Stomach (tissue), 9 donors: ENCODE results near the gene SDR9C7. TPM values are rescaled to one million over a fixed set of nuclear protein-coding genes. Genes with fewer than 3 reads are reported as not detected.
"Not testable (repeated sequence)": the region's sequence is repeated elsewhere in the genome, so short reads cannot be mapped to it uniquely, and the experiment has no call there.

ENCODE experiments used
- DNase-seq, 2 donors: peaks; one replicate each; pipeline versions ENCODE4 v3.0.0 to v3.0.0-alpha.2; 2013 to 2019
- H3K27ac ChIP-seq, 5 donors: fragments of 200-600 bp in 4 of 5; sonication (generic) in 4 of 5; one replicate each; pipeline ENCODE4 v1.5.1; 2013 to 2019; ENCODE audit warnings: mild to moderate bottlenecking in 1 of 5, moderate library complexity in 1 of 5
- H3K27me3 ChIP-seq, 3 donors: fragments of 200-600 bp; sonication (generic); one replicate each; pipeline ENCODE4 v1.5.1; 2017 to 2019; ENCODE audit warnings: mixed run types in 1 of 3
- H3K36me3 ChIP-seq, 4 donors: fragments of 200-600 bp; sonication (generic); 1 replicate in 3 of 4; 2 replicates in 1 of 4; pipeline ENCODE4 v1.5.1; 2016 to 2019
- H3K4me1 ChIP-seq, 4 donors: fragments of 200-600 bp; sonication (generic); one replicate each; pipeline ENCODE4 v1.5.1; 2016 to 2019
- H3K4me3 ChIP-seq, 4 donors: fragments of 200-600 bp; sonication (generic) in 3 of 4; one replicate each; pipeline ENCODE4 v1.5.1; 2016 to 2019; ENCODE audit warnings: mild to moderate bottlenecking in 1 of 4
- H3K9me3 ChIP-seq, 4 donors: fragments of 200-600 bp; sonication (generic); one replicate each; pipeline ENCODE4 v1.5.1; 2016 to 2019
- CTCF ChIP-seq, 7 experiments: fragments of 450-650 bp in 4 of 7; fragments of 200-600 bp in 3 of 7; sonication (generic) in 3 of 7; IDR thresholded peaks; one replicate each; pipeline ENCODE4 v1.5.1; 2016 to 2019; ENCODE audit warnings: antibody characterized with exemption in 7 of 7, control low read depth in 2 of 7, mild to moderate bottlenecking in 1 of 7
- EP300 ChIP-seq: sonication (generic); formaldehyde crosslinking; IDR thresholded peaks from one replicate; pipeline ENCODE4 v1.6.1; 2017; ENCODE audit warnings: antibody characterized with exemption
- POLR2A ChIP-seq, 4 donors: fragments of 450-650 bp; IDR thresholded peaks; one replicate each; pipeline ENCODE4 v1.6.1; 2016; ENCODE audit warnings: antibody characterized with exemption in 4 of 4, control low read depth in 2 of 4, mild to moderate bottlenecking in 1 of 4, moderate library complexity in 1 of 4
- POLR2AphosphoS5 ChIP-seq, 3 donors: sonication (generic); formaldehyde crosslinking; IDR thresholded peaks; one replicate each; pipeline ENCODE4 v1.6.1; 2016; ENCODE audit warnings: antibody characterized with exemption in 3 of 3
- WGBS, 5 donors: extraction: QIAGEN DNeasy Blood & Tissue Kit in 3 of 5; methylation state at CpG; one replicate each; pipeline versions ENCODE4 v1.1.5 to v1.1.7; 2013 to 2018; 5-methylcytosine and 5-hydroxymethylcytosine counted together
- intact Hi-C: fragments of 100-400 bp; cut with DNase I; formaldehyde crosslinking; loops from one replicate; pipeline ENCODE4 v1.15.1; 2023; ENCODE audit warnings: low total_unique reads
- polyA plus RNA-seq, 3 donors: library from polyadenylated mRNA; stranded (reverse); fragments of 200-250 nt; gene quantifications; one replicate each; pipeline ENCODE4 v1.2.3, GENCODE V29; 2013
- total RNA-seq, 5 donors: library from RNA; depleted of rRNA; stranded (reverse); fragments of >200 nt; gene quantifications; one replicate each; pipeline versions ENCODE4 v1.1.0 to v1.2.3, GENCODE V29; 2014 to 2016
- donor health status: healthy with polysubstance abuse.
- donor health status: Bipolar disorder and iron deficiency.
- donor health status: healthy.

SDR9C7 gene
- total and polyA plus RNA-seq, 8 donors = 0.50 TPM; not detected in 7

GRCh38 chr12:56884421-56884820 lies 49.8 kb downstream of the SDR9C7 start:
- TF ChIP-seq POLR2A (IDR thresholded peaks at IDR 0.05) = no peak
- WGBS, 5 donors = 31 to 33% (median 32%) methylated on average over 1 of the region's 1 CpG
- intact Hi-C loops = no loop called here
- no peak overlapping the region for H3K4me3 ChIP-seq
- no peaks in the 10 kb centered on the region for H3K4me1 ChIP-seq
- no peak for DNase-seq
- H3K27ac ChIP-seq = no peak overlapping the region
- H3K27me3 ChIP-seq = no peaks in the 10 kb centered on the region
- H3K36me3 ChIP-seq = no peaks in the 10 kb centered on the region
- H3K9me3 ChIP-seq = peaks cover 0 to 41% (median 20%) of the 10 kb centered on the region in 4 donors

DNA sequence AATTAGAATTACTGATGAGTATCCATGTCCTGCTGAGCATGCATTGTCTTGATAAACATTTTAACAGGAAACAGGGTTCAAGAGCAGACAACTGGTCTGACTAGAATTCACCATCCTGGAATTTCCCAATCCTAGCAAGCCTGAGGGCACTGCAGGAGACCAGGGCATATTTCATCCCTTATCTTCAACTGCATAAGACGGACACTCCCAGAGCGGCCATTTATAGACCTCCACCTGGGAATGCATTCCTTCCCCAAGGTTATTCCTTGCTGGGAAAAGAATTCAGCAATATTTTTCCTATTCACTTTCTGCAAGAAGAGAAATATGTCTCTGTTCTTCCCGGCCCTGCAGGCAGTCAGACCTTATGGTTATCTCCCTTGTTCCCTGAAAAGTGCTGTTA lies 51.8 kb downstream of the SDR9C7 start:
- DNase-seq, intact Hi-C loops, H3K4me3 ChIP-seq, H3K27ac ChIP-seq, H3K27me3 ChIP-seq, H3K4me1 ChIP-seq, H3K36me3 ChIP-seq: not testable (repeated sequence)
- H3K9me3 ChIP-seq = peaks cover 0 to 41% (median 20%) of the 10 kb centered on the region in 4 donors
- WGBS, 5 donors = 84 to 96% (median 89%) methylated on average over 3 of the region's 3 CpGs

GRCh38 chr12:56880125-56880992 lies 53.8 kb downstream of the SDR9C7 start:
- TF ChIP-seq CTCF (IDR thresholded peaks at IDR 0.05) (no peak), POLR2AphosphoS5 (IDR thresholded peaks at IDR 0.05) (no peak), EP300 (no peak), POLR2A (IDR thresholded peaks at IDR 0.05) (no peak)
- Histone ChIP-seq H3K9me3 (peaks cover 0 to 26% (median 13%) of the 10 kb centered on the region in 4 donors), H3K27me3 (no peaks in the 10 kb centered on the region), H3K4me3 (no peak overlapping the region), H3K27ac (no peak overlapping the region), H3K4me1 (no peaks in the 10 kb centered on the region), H3K36me3 (no peaks in the 10 kb centered on the region)
- intact Hi-C loops = no loop called here
- WGBS, 5 donors = 33 to 55% (median 47%) methylated on average over 1 of the region's 1 CpG; no CpG with 5 or more reads in 1 of the 5 donors
- no peak for DNase-seq

DNA sequence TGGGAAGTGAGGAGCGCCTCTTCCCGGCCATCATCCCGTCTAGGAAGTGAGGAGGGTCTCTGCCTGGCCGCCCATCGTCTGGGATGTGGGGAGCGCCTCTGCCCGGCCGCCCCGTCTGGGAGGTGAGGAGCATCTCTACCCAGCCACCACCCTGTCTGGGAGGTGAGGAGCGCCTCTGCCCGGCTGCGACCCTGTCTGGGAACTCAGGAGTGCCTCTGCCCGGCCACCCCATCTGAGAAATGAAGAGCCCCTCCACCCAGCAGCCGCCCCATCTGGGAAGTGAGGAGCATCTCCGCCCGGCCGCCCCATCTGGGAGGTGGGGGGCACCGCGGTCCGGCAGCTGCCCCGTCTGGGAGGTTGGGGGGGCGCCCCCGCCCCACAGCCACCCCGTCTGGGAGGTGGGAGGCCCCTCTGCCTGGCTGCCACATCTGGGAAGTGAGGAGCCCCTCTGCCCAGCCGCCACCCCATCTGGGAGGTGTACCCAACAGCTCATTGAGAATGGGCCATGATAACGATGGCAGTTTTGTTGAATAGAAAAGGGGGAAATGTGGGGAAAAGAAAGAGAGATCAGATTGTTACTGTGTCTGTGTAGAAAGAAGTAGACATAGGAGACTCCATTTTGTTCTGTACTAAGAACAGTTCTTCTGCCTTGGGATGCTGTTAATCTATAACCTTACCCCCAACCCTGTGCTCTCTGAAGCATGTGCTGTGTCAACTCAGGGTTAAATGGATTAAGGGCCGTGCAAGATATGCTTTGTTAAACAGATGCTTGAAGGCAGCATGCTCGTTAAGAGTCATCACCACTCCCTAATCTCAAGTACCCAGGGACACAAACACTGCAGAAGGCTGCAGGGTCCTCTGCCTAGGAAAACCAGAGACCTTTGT lies 54.7 kb downstream of the SDR9C7 start:
- H3K27ac ChIP-seq, H3K4me1 ChIP-seq, H3K4me3 ChIP-seq, H3K27me3 ChIP-seq, DNase-seq, intact Hi-C loops, H3K36me3 ChIP-seq: not testable (repeated sequence)
- peaks cover 0 to 26% (median 13%) of the 10 kb centered on the region in 4 donors for H3K9me3 ChIP-seq
- 66 to 89% (median 85%) methylated on average over 7 to 28 of the region's 28 CpGs for WGBS, 5 donors

DNA sequence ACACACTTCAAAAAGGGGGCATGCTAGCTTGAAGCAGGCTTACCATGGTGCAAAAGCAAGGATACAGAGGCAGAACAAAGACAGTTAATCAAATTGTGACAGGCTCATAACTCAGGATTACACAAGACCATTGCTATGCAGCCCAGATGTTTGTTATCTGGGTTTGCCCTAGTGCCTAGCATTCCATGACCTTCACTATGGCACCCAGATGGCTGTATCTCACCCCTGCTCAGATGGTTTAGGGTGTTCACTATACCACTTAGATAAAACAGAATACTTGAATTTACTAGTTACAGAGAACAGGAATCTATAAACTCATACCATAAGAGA lies 56.2 kb downstream of the SDR9C7 start:
- H3K4me3 ChIP-seq = no peak overlapping the region
- TF ChIP-seq POLR2A (IDR thresholded peaks at IDR 0.05) (no peak), POLR2AphosphoS5 (IDR thresholded peaks at IDR 0.05) (no peak)
- intact Hi-C loops = no loop called here
- no peaks in the 10 kb centered on the region for H3K27me3 ChIP-seq
- peaks cover 0 to 17% (median 13%) of the 10 kb centered on the region in 4 donors for H3K9me3 ChIP-seq
- DNase-seq = no peak
- no peaks in the 10 kb centered on the region for H3K4me1 ChIP-seq
- H3K36me3 ChIP-seq = no peaks in the 10 kb centered on the region
- no peak overlapping the region for H3K27ac ChIP-seq

DNA sequence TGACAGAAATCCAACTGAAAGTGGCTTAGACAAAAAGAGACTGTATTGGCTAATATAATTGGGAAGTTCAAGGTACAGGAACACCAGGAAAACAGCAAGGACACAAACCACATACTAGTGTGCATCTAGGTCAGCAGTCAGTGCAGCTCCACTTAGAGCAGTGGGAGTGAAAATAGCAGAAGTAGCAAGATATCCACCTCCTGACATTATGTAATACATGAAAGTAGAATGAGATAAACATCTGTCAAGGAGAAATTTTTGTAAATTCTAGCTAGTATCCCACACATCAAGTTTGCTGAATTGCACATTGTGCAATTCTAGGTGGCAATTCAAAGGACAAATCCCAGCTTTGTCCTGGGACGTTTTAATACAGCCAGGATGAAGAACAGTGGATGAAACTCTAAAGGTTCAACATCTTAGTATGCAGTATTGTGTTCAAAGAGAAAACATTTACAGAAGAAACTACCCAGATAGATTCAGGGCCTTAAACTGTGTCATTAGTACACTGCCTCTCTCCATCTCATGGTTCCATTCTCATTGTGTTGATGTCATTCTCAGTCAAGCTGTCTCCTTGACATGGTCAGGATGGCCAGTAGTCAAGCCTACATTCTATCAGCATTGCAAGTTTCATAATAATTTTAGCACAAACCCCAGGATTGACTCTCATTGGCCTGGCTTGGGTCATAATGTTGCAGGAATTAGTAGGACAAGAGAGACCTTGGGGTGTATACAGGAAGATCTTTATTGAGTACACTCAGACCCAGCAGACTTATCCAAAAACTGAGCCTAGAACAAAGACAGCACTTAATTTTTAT lies 56.8 kb downstream of the SDR9C7 start:
- no peak overlapping the region for H3K4me3 ChIP-seq
- intact Hi-C loops = no loop called here
- WGBS, 5 donors = 19 to 71% (median 50%) methylated on average over 1 of the region's 1 CpG
- DNase-seq = no peak
- TF ChIP-seq POLR2A (IDR thresholded peaks at IDR 0.05) = no peak
- TF ChIP-seq CTCF (IDR thresholded peaks at IDR 0.05) = no peak
- no peak for TF ChIP-seq POLR2AphosphoS5 (IDR thresholded peaks at IDR 0.05)
- TF ChIP-seq EP300 = no peak
- H3K36me3 ChIP-seq = no peaks in the 10 kb centered on the region
- H3K27me3 ChIP-seq = no peaks in the 10 kb centered on the region
- peaks cover 0 to 13% (median 11%) of the 10 kb centered on the region in 4 donors for H3K9me3 ChIP-seq
- no peaks in the 10 kb centered on the region for H3K4me1 ChIP-seq
- H3K27ac ChIP-seq = no peak overlapping the region
